ENCODE data around the gene ACSM2A. TPM values are rescaled to one million over a fixed set of nuclear protein-coding genes. Genes with fewer than 3 reads are reported as not detected.
"Not testable (repeated sequence)": the region's sequence is repeated elsewhere in the genome, so short reads cannot be mapped to it uniquely, and the experiment has no call there.

Gene ACSM2A
- total RNA-seq, 1 experiment from 2014 or later: not detected

GRCh38 chr16:20519231-20519630 is 67.9 kb downstream of the ACSM2A start (continued):
- TF ChIP-seq ZNF671 (CRISPR knock-in tag; IDR thresholded peaks at IDR 0.05): no peak
- no peak for TF ChIP-seq STAT6 (CRISPR knock-in tag; conservative IDR thresholded peaks at IDR 0.05; ENCODE audit: low read depth)
- TF ChIP-seq NR1H2 (CRISPR knock-in tag; IDR thresholded peaks at IDR 0.05): no peak

DNA sequence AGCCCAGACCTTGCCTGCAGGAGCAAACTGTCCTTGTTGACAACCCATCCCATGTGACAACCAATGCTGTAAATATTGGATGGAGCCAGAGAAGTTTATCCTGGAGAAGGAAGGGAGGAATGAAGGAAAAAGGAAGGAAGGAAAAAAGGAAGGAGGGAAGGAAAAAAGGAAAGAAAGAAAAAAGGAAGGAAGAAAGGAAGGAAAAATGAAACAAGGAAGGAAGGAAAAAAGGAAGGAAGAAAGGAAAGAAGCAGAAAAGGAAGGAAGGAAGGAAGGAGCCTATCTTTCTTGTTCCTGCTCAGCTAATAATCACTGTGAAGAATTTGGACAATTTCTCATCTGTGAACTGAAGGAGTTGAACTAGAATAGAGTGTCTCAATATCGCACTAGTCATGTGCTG is 68.8 kb downstream of the ACSM2A start:
- DNase-seq (ENCODE audit: low spot score) (no peak), ATAC-seq (no peak)
- ChIA-PET CTCF (no interaction called here), POLR2A (interaction anchor here (0.6 kb wide), 1 partner anchor 160 kb away, joined by 3 read pairs; no protein-coding TSS in a partner anchor)
- no peaks in the 10 kb centered on the region for H3K36me3 Mint-ChIP-seq
- H3K4me3 Mint-ChIP-seq: no peak overlapping the region
- peaks cover 11% of the 10 kb centered on the region for H3K27me3 Mint-ChIP-seq (ENCODE audit: low read depth)
- H3K4me1 Mint-ChIP-seq: no peaks in the 10 kb centered on the region
- TF ChIP-seq AFF4 (CRISPR knock-in tag; IDR thresholded peaks at IDR 0.05; ENCODE audit: borderline replicate concordance) (no peak), EMX1 (CRISPR knock-in tag; IDR thresholded peaks at IDR 0.05) (no peak), FOXK1 (CRISPR knock-in tag; IDR thresholded peaks at IDR 0.05) (no peak), ATF1 (CRISPR knock-in tag; IDR thresholded peaks at IDR 0.05) (no peak), SP1 (CRISPR knock-in tag; conservative IDR thresholded peaks at IDR 0.05) (no peak), ZNF423 (CRISPR knock-in tag; IDR thresholded peaks at IDR 0.05) (no peak), MYBL2 (CRISPR knock-in tag; IDR thresholded peaks at IDR 0.05) (no peak), NR1H2 (CRISPR knock-in tag; IDR thresholded peaks at IDR 0.05) (no peak), CBFB (CRISPR knock-in tag; IDR thresholded peaks at IDR 0.05; ENCODE audit: low read depth) (no peak), ZNF263 (CRISPR knock-in tag; IDR thresholded peaks at IDR 0.05; ENCODE audit: low read depth) (no peak), NFYB (CRISPR knock-in tag; conservative IDR thresholded peaks at IDR 0.05; ENCODE audit: low read depth) (no peak)
- TF ChIP-seq, protein P1, sequence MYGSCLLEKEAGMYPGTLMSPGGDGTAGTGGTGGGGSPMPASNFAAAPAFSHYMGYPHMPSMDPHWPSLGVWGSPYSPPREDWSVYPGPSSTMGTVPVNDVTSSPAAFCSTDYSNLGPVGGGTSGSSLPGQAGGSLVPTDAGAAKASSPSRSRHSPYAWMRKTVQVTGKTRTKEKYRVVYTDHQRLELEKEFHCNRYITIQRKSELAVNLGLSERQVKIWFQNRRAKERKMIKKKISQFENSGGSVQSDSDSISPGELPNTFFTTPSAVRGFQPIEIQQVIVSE (CRISPR knock-in tag; IDR thresholded peaks at IDR 0.05; ENCODE audit: borderline replicate concordance): no peak
- TF ChIP-seq, protein P2, sequence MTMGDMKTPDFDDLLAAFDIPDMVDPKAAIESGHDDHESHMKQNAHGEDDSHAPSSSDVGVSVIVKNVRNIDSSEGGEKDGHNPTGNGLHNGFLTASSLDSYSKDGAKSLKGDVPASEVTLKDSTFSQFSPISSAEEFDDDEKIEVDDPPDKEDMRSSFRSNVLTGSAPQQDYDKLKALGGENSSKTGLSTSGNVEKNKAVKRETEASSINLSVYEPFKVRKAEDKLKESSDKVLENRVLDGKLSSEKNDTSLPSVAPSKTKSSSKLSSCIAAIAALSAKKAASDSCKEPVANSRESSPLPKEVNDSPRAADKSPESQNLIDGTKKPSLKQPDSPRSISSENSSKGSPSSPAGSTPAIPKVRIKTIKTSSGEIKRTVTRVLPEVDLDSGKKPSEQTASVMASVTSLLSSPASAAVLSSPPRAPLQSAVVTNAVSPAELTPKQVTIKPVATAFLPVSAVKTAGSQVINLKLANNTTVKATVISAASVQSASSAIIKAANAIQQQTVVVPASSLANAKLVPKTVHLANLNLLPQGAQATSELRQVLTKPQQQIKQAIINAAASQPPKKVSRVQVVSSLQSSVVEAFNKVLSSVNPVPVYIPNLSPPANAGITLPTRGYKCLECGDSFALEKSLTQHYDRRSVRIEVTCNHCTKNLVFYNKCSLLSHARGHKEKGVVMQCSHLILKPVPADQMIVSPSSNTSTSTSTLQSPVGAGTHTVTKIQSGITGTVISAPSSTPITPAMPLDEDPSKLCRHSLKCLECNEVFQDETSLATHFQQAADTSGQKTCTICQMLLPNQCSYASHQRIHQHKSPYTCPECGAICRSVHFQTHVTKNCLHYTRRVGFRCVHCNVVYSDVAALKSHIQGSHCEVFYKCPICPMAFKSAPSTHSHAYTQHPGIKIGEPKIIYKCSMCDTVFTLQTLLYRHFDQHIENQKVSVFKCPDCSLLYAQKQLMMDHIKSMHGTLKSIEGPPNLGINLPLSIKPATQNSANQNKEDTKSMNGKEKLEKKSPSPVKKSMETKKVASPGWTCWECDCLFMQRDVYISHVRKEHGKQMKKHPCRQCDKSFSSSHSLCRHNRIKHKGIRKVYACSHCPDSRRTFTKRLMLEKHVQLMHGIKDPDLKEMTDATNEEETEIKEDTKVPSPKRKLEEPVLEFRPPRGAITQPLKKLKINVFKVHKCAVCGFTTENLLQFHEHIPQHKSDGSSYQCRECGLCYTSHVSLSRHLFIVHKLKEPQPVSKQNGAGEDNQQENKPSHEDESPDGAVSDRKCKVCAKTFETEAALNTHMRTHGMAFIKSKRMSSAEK (CRISPR knock-in tag; IDR thresholded peaks at IDR 0.05; ENCODE audit: borderline replicate concordance): no peak
- TF ChIP-seq, protein P3, sequence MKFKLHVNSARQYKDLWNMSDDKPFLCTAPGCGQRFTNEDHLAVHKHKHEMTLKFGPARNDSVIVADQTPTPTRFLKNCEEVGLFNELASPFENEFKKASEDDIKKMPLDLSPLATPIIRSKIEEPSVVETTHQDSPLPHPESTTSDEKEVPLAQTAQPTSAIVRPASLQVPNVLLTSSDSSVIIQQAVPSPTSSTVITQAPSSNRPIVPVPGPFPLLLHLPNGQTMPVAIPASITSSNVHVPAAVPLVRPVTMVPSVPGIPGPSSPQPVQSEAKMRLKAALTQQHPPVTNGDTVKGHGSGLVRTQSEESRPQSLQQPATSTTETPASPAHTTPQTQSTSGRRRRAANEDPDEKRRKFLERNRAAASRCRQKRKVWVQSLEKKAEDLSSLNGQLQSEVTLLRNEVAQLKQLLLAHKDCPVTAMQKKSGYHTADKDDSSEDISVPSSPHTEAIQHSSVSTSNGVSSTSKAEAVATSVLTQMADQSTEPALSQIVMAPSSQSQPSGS (CRISPR knock-in tag; IDR thresholded peaks at IDR 0.05; ENCODE audit: borderline replicate concordance, low read depth): no peak
- H3K27ac Mint-ChIP-seq: no peak overlapping the region
- H3K9me3 Mint-ChIP-seq: peaks cover 44% of the 10 kb centered on the region

DNA sequence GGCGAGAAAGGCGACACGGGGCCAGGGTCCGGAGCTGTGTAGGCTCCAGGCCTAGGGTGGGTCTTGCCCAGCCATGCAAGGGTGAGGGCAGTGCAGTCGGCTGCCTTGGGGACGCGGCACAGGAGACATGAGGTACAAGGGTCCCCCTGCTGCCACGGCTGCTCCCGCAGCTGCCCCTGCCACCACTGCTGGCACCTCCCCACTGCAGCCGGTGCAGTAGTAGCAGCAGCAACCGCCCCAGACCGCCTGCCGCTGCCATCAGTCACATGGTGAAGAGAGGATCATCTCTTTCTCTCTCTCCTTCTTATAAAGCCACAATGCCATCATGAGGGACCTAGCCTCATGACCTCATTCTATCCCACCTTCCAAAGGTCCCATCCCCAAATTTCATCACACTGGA is 80.5 kb downstream of the ACSM2A start:
- H3K36me3 Mint-ChIP-seq; CTCF ChIA-PET; H3K4me3 Mint-ChIP-seq; DNase-seq (ENCODE audit: low spot score); ATAC-seq; H3K4me1 Mint-ChIP-seq; H3K27ac Mint-ChIP-seq; H3K9me3 Mint-ChIP-seq; H3K27me3 Mint-ChIP-seq (ENCODE audit: low read depth); POLR2A ChIA-PET: not testable (repeated sequence)

DNA sequence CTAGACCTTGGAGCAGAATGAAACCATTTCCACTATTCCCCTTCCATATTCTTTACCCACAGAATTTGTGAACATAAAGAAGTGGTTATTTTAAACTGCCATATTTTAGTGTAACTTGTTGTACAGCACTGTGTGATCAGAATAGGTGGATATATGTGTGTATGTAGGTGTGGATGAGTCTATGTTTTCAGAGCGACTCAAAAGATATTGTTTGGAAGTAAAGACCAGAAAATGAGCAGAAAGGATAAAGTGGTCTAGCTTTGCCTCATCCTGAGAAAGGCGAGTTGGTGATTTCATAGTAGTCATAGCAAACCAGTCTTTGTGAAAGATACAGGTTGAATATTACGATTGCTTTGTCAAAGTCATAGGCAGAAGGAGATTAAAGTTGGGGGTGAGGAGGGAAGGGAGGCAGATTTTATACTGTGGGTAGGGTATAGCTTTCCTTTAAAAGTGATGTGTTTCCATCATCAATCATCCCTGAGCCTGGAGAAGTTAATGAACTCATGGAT is 81.0 kb downstream of the ACSM2A start:
- ATAC-seq; H3K4me3 Mint-ChIP-seq; DNase-seq (ENCODE audit: low spot score); CTCF ChIA-PET; H3K27ac Mint-ChIP-seq; H3K9me3 Mint-ChIP-seq; H3K27me3 Mint-ChIP-seq (ENCODE audit: low read depth); H3K4me1 Mint-ChIP-seq; POLR2A ChIA-PET; H3K36me3 Mint-ChIP-seq: not testable (repeated sequence)

All from WTC11 (cell line).